ENCODE results near the gene ZNF428.

The ZNF428 gene

GRCh38 chr19:43563816-43564457 lies 55.5 kb downstream of the ZNF428 start:
- TF ChIP-seq, protein P1, sequence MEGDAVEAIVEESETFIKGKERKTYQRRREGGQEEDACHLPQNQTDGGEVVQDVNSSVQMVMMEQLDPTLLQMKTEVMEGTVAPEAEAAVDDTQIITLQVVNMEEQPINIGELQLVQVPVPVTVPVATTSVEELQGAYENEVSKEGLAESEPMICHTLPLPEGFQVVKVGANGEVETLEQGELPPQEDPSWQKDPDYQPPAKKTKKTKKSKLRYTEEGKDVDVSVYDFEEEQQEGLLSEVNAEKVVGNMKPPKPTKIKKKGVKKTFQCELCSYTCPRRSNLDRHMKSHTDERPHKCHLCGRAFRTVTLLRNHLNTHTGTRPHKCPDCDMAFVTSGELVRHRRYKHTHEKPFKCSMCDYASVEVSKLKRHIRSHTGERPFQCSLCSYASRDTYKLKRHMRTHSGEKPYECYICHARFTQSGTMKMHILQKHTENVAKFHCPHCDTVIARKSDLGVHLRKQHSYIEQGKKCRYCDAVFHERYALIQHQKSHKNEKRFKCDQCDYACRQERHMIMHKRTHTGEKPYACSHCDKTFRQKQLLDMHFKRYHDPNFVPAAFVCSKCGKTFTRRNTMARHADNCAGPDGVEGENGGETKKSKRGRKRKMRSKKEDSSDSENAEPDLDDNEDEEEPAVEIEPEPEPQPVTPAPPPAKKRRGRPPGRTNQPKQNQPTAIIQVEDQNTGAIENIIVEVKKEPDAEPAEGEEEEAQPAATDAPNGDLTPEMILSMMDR (IDR thresholded peaks at IDR 0.05; ENCODE audit: low read depth, low read length), result no peak
- DNase-seq (ENCODE audit: low read depth in 2 of 2), result no peak
- no peak overlapping the region for H3K4me3 ChIP-seq (replicated peaks in 1 of 2; ENCODE audit: low read depth in 2 of 2, low read length in 2 of 2)

DNA sequence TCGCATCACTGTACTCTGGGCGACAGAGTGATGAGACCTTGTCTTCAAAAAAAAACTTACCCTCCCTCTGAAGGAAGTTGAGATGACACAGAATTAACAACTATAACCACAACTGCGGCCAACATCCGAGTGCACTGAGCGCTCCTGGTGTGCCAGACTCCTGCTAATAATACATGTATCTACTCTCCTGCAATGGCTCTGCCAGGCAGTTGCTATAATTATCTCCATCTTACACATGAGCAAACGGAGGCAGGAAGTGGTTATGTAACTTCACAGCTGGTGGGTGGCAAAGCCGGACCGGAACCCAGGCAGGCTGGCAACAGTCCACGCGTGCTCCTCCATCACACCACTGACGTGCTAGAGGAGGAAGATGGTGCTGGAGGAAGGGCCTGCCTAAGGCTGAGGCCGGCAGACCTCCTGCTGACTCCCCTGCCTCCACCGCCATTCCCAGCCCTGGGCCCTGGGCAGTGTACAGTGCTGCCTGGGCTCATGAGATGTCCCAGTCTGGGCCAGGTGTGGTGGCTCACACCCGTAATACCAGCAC lies 56.7 kb downstream of the ZNF428 start:
- no peak overlapping the region for H3K4me3 ChIP-seq (replicated peaks in 1 of 2; ENCODE audit: low read depth in 2 of 2, low read length in 2 of 2)
- TF ChIP-seq, protein P1 (IDR thresholded peaks at IDR 0.05; ENCODE audit: low read depth, low read length), result no peak
- peak; percentile 86 to 87 for DNase-seq (ENCODE audit: low read depth in 2 of 2)

DNA sequence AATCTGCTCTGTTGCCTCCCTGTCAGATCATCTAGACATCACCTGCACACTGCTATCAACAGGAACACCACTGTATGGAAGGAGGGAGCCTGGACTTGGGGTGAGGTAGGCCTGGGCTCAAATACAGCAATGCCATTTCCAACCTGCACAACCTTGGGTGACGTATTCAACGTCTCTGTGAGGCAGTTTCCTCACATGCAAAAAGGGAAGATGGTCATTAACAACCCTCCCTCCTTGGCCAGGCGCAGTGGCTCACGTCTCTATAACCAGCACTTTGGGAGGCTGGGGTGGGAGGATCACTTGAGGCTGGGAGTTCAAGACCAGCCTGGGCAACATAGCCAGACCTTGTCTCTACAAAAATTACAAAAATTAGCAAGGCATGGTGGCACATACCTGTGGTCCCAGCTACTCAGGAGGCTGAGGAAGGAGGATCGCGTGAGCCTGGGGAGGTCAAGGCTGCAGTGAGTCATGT lies 57.2 kb downstream of the ZNF428 start:
- DNase-seq (ENCODE audit: low read depth in 2 of 2), result no peak

DNA sequence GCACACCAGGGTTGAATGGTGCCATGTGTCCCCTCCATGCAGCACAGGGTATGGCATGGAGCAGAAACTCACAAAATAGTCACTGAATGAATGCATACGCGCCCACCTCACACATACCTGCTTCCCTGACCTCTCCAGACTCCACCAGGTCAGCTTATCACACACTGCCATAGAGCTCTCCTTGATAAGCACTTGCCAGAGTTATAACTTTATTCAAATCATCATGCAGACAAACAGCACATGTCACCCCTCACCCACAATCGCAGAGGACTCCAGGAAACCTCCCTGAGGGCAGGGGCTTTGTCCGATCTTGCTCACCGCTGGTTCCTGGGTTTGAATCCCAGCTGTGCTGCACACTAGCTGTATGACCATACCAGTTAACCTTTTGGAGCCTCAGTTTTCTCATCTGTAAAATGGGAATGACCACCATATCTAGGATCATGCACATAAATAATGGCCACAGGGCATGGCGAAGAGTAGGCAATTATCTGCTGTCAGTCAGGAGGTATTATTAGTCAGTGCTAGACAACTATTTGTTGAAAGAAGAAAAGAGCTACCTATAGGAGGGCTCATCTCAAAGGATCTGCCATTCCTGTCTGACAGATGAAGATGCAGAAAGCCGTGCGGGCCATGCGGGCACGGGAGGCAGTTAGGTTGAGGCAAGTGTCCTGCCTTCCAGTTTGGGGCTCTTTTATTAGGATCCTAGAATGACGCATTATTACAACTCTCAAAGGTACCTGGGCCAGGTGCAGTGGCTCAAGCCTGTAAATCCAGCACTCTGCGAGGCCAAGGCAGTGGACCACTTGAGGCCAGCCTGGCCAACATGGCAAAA lies 58.1 kb downstream of the ZNF428 start:
- TF ChIP-seq, protein P1 (IDR thresholded peaks at IDR 0.05; ENCODE audit: low read depth, low read length), result no peak
- no peak overlapping the region for H3K4me3 ChIP-seq (replicated peaks in 1 of 2; ENCODE audit: low read depth in 2 of 2, low read length in 2 of 2)
- no peak for DNase-seq (ENCODE audit: low read depth in 2 of 2)

More for the DNA sequence above, 57.2 kb downstream of the ZNF428 start:
- H3K4me3 ChIP-seq (replicated peaks in 1 of 2; ENCODE audit: low read depth in 2 of 2, low read length in 2 of 2), result no peak overlapping the region
- TF ChIP-seq, protein P1 (IDR thresholded peaks at IDR 0.05; ENCODE audit: low read depth, low read length), result no peak

- peak; percentile 8 to 60 for DNase-seq (ENCODE audit: low read depth in 2 of 2)
- TF ChIP-seq, protein P1 (IDR thresholded peaks at IDR 0.05; ENCODE audit: low read depth, low read length), result peak; percentile 39
- no peak overlapping the region for H3K4me3 ChIP-seq (replicated peaks in 1 of 2; ENCODE audit: low read depth in 2 of 2, low read length in 2 of 2)
Observed at GRCh38 chr19:43560687-43561086, 58.7 kb downstream of the ZNF428 start.
